PFSK-1 (cell line): ENCODE results near the gene SIVA1.

Source experiments
- FOXP2 ChIP-seq: optimal IDR thresholded peaks from 2 replicates; pipeline ENCODE3; 2011; ENCODE audit warnings: borderline replicate concordance, control low read depth, inconsistent platforms; ENCODE audit not compliant: insufficient read depth; ENCODE audit errors: extremely low read length, extremely low read depth
- POLR2AphosphoS5 ChIP-seq: IDR thresholded peaks from 2 replicates; pipeline ENCODE4 v1.6.1; 2012; ENCODE audit warnings: low read depth, mild to moderate bottlenecking, control low read depth, low read length, moderate library complexity
- REST ChIP-seq, 2 experiments: IDR thresholded peaks; 2 replicates each; pipeline versions ENCODE4 v1.6.1 to v1.8.0; 2011 to 2012; ENCODE audit warnings: low read depth in 2 of 2, low read length in 2 of 2, control low read depth in 1 of 2, inconsistent platforms in 1 of 2, mild to moderate bottlenecking in 1 of 2, moderate library complexity in 1 of 2; ENCODE audit not compliant: insufficient read depth in 1 of 2
- SIN3A ChIP-seq: IDR thresholded peaks from 2 replicates; pipeline ENCODE4 v1.6.1; 2012; ENCODE audit warnings: mild to moderate bottlenecking, low read length, moderate library complexity, borderline replicate concordance; ENCODE audit not compliant: insufficient read depth
- TAF1 ChIP-seq: IDR thresholded peaks from 2 replicates; pipeline ENCODE4 v1.6.1; 2012; ENCODE audit warnings: low read length, control low read depth, borderline replicate concordance; ENCODE audit not compliant: insufficient read depth

SIVA1 gene

GRCh38 chr14:104787736-104788135 is 34.8 kb downstream of the SIVA1 start:
- TF ChIP-seq POLR2AphosphoS5 (no peak), SIN3A (no peak), FOXP2 (no peak), REST (IDR thresholded peaks at IDR 0.05; ENCODE audit: insufficient read depth in 1 of 2, low read depth in 2 of 2, low read length in 2 of 2) (no peak), TAF1 (no peak)

GRCh38 chr14:104788161-104788818 is 35.3 kb downstream of the SIVA1 start:
- TF ChIP-seq POLR2AphosphoS5 (no peak), SIN3A (no peak), TAF1 (no peak), REST (IDR thresholded peaks at IDR 0.05; ENCODE audit: insufficient read depth in 1 of 2, low read depth in 2 of 2, low read length in 2 of 2) (no peak), FOXP2 (no peak)

- TF ChIP-seq POLR2AphosphoS5 (no peak), TAF1 (no peak), FOXP2 (no peak), SIN3A (no peak), REST (IDR thresholded peaks at IDR 0.05; ENCODE audit: insufficient read depth in 1 of 2, low read depth in 2 of 2, low read length in 2 of 2) (no peak)
These were observed 36.1 kb downstream of the SIVA1 start for GRCh38 chr14:104788873-104789663.

- no peak for TF ChIP-seq POLR2AphosphoS5
- no peak for TF ChIP-seq FOXP2
These were observed 37.1 kb downstream of the SIVA1 start for GRCh38 chr14:104789752-104790743.

- no peak for TF ChIP-seq SIN3A
- TF ChIP-seq FOXP2 = no peak
- TF ChIP-seq TAF1 = no peak
- TF ChIP-seq REST (IDR thresholded peaks at IDR 0.05; ENCODE audit: insufficient read depth in 1 of 2, low read depth in 2 of 2, low read length in 2 of 2) = no peak
- TF ChIP-seq POLR2AphosphoS5 = no peak
These were observed 38.5 kb downstream of the SIVA1 start for GRCh38 chr14:104791425-104791824.
